Inflammatory macrophage treated with lipopolysaccharide for 1 hour (primary cell): ENCODE measurements around the gene CDC14A.
A peak's percentile ranks its signal among the peaks of the same experiment; 100 is the strongest.
"Not testable (repeated sequence)": the region's sequence is repeated elsewhere in the genome, so short reads cannot be mapped to it uniquely, and the experiment has no call there.

Experiments
- DNase-seq, 2 donors: peaks; one replicate each; pipeline ENCODE4 v3.0.0-alpha.2; 2020 to 2022

The CDC14A gene

GRCh38 chr1:100366209-100366525 is 13.9 kb downstream of the CDC14A start:
- no peak for DNase-seq

GRCh38 chr1:100369339-100369738 is 17.0 kb downstream of the CDC14A start:
- not testable (repeated sequence) for DNase-seq

- DNase-seq: not testable (repeated sequence)
Measured at GRCh38 chr1:100373953-100374352, 21.6 kb downstream of the CDC14A start.

DNA sequence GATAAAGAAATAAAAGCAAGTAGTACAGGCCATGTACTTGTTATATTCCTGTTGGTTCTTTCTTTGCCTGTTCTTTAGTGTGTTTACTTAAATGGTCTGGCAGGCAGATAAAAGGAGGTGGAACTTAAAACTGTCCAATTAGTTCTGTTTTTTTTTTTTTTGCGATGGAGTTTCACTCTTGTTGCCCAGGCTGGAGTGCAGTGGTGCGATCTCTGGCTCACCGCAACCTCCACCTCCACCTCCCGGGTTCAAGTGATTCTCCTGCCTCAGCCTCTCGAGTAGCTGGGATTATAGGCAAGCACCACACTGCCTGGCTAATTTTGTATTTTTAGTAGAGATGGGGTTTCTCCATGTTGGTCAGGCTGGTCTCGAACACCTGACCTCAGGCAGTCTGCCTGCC is 24.6 kb downstream of the CDC14A start:
- DNase-seq: not testable (repeated sequence)

DNA sequence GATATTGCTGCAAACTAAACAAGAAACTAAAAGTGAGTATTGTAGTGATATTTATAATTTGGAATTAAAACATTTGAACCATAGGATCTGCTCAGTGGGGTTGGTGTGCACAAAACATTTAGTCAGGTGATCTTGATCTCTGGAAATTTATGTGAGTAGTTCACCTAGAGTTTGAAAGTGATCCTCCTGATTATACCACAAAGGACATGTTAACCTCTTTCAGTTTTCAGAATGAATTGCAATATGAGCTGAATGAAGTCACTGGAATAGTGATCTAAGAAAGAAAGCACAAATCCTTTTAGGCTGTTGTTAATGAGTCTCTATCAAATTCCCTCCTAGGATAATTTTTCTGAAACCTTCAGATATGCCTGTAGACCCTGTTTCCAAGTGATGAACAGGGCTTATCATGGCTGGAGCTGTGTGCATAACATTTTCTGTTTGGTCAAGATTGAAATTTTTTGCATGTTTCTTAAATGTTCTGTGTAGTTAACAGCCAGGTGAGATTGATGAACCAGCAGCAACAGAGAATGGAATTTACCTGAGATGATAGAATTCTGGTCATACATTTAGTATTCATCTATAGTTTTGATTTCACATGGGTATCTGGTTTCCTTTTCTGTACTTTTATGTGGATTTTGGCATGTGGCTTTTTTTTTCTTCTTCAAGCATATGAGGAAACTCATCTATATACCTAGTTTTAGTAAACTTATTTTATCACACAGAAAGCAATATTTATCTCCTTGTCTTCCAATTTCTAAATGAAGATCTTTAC is 25.5 kb downstream of the CDC14A start:
- no peak for DNase-seq

DNA sequence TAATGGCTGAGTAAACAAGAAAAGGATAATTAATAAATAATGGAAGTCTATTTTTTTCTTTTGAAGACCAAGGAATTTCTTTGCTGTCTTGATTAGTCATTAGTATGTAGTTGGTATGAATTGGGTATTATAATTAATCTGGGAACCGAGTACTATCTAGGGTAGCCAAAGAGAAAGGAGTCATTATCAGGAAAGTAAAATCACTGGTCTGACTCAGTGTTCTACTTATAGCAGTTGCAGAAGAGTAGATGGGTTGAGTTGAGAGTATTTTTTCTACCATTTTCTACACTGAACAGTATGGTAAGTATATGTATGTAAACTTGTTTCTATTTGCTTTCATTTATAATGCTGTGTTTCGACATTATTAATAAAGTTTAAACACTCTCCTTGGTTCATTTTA is 26.6 kb downstream of the CDC14A start:
- DNase-seq: no peak

GRCh38 chr1:100380635-100381034 is 28.3 kb downstream of the CDC14A start:
- DNase-seq: no peak

GRCh38 chr1:100382657-100383056 is 30.4 kb downstream of the CDC14A start:
- no peak for DNase-seq

- DNase-seq: no peak
Measured at GRCh38 chr1:100383743-100384405, 31.6 kb downstream of the CDC14A start.

DNA sequence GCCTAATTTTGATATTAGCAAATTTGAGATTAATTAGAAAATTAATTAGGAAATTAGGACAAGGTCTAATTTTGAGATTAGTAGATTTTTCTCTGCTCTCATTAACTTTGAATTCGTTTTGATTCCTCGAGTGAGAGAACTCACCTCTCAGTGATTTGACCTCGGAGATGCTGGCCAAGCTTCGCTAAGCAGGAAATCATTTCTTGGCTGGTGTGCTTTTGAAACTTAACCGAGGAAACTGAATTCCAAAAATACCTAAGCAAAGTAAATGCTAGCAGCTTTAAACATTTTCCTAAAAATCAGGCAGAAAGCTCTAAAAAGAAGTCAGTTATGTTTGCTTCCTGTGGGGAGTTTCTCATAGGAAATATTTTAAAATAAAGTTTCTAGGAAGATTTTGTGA is 34.9 kb downstream of the CDC14A start:
- DNase-seq: no peak

GRCh38 chr1:100387657-100388350 is 35.5 kb downstream of the CDC14A start:
- DNase-seq: no peak

DNA sequence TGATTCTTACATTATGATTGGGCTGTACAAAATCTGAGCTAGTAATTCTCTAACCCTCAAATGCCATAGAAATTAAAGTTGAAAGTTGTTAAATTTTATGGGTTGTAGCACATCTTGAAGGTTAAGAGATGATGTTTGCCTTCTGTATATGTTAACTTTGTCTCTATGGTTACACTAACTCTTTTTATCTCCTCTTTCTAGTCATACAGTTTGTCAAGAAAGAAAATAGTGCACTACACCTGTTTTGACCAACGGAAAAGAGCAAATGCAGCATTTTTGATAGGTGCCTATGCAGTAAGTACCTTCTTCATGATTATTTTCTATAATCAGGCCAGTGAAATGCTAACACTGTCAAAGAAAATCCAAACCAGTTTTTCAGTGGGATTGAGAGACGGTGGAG is 38.2 kb downstream of the CDC14A start:
- no peak for DNase-seq

GRCh38 chr1:100391675-100392074 is 39.4 kb downstream of the CDC14A start:
- DNase-seq: no peak

DNA sequence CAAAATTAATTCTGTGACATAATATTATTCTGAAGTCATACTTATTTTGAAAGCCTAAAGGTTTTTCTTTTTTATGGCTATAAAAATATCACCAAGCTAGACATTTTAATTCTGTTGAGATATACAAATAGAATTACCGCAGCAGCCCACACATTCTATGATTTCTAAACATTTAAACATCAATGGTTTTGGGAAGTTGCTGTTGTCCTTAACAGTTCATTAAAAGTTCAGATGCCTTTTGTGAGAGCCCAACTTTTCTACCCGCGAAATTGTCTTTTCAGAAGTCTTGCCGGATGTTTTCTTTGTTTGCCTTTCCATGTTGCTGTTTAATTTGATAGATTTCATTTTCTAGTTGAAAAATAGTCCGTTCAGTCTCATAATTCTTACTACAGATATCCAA is 40.5 kb downstream of the CDC14A start:
- DNase-seq: peak in 1 of 2 donors; percentile 49

DNA sequence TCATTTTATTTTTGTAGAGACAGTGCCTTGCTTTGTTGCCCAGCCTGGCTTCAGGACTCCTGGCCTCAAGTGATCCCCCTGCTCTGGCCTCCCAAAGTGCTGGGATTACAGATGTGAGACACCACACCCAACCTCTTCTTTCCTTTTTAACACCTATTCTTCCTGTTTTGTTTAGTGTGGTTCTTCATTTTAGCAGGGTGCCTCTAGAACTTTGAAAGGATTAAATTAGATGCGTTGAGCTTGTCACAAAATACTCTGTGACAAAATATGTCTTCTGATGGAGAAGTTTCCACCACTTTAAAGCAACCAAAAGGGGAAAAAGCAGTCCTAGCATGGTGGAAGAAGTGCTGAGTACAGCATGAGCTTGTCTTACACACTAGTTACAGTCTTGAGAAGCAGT is 42.0 kb downstream of the CDC14A start:
- peak in 1 of 2 donors; percentile 14 for DNase-seq

GRCh38 chr1:100395913-100396312 is 43.6 kb downstream of the CDC14A start:
- no peak for DNase-seq

GRCh38 chr1:100396651-100397050 is 44.3 kb downstream of the CDC14A start:
- no peak for DNase-seq

GRCh38 chr1:100397681-100398080 is 45.4 kb downstream of the CDC14A start:
- no peak for DNase-seq

DNA sequence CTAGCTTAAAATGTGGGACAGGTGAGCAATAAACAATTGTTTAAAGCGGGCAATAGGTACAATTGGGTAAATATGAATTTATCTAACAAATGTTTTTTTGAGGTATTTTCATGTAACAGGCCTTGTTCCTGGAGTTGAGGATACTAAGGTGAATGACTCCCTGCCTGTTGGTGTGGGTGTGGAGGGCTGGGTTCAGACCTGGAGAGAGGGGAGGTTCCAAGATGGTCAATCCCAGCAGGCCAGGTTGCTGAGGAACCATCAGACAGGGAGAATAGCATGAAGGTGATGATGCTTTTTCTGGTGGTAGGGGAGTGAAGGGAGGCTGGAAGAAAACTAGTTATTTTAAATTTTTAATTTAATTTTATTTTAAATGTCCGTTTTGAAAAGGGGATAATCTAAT is 46.3 kb downstream of the CDC14A start:
- no peak for DNase-seq

DNA sequence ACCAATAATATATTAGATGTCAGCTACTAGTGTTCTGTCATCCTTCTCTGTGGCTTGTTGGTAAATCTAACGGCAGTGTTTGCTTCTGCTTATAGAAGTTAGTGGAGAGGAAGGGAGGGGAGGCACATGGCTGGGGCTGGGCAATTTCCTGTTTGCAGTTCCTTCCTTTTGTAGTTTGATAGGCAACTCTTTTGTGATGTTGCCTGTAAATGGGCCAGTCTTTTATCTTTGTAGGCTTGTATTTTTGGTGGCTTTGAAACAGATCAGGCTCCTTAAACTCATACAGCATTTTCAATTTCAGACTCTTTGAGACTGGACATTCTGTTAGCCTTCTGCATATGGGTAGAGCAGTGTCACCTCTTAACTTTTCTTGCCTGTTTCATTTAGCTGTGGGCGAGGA is 48.1 kb downstream of the CDC14A start:
- peak; percentile 44 to 71 for DNase-seq

DNA sequence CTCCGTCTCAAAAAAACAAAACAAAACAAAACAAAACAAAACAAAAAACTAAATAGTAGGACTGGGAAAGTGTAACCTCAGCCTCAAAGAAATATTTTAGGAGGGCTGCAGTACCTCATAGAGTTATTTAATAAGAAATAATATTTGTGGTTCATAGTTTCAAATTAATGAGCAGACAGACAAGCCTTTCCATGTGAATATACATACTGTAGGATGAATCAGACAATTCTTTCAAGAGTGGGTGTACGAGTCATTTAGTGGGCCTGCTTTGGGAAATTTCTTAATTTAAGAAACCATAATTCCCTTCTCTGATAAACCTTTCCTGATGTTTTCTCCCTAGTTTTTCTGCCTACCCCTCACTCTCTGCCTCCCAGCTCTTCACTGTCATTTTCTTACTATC is 52.5 kb downstream of the CDC14A start:
- peak in 1 of 2 donors; percentile 17 for DNase-seq

DNA sequence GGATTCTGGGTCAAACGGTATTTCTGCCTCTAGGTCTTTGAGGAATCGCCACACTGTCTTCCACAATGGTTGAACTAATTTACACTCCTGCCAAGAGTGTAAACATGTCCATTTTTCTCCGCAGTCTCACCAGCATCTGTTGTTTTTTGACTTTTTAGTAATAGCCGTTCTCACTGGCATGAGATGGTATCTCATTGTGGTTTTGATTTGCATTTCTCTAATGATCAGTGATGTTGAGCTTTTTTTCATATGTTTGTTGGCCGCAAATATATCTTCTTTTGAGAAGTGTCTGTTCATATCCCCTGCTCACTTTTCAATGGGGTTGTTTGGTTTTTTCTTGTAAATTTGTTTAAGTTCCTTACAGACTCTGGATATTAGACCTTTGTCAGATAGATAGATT is 53.6 kb downstream of the CDC14A start:
- DNase-seq: not testable (repeated sequence)

- not testable (repeated sequence) for DNase-seq
Measured at GRCh38 chr1:100407390-100407789, 55.1 kb downstream of the CDC14A start.

GRCh38 chr1:100411019-100411418 is 58.7 kb downstream of the CDC14A start:
- DNase-seq: no peak
